Activated T-cell treated with anti-CD3 and anti-CD28 coated beads for 4 hours (primary cell): ENCODE results near the gene KRTAP3-1.

Experiments
- DNase-seq: peaks from one replicate; pipeline ENCODE4 v3.0.0-alpha.2; 2020

KRTAP3-1 gene

DNA sequence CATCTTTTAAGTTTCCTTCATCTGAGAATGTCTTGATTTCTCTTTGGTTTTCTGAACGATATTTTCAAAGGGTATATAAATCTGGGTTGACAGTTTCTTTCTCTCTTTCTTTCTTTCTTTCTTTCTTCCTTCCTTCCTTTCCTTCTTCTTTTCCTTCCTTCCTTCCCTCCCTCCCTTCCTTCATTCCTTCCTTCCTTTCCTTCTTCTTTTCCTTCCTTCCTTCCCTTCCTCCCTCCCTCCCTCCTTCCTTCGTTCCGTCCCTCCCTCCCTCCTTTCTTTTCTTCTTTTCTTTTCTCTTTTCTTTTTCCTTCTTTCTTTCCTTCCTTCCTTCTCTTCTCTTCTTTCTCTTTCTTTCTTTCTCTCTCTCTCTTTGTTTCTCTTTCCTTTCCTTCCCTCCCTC is 34.6 kb downstream of the KRTAP3-1 start:
- no peak for DNase-seq

DNA sequence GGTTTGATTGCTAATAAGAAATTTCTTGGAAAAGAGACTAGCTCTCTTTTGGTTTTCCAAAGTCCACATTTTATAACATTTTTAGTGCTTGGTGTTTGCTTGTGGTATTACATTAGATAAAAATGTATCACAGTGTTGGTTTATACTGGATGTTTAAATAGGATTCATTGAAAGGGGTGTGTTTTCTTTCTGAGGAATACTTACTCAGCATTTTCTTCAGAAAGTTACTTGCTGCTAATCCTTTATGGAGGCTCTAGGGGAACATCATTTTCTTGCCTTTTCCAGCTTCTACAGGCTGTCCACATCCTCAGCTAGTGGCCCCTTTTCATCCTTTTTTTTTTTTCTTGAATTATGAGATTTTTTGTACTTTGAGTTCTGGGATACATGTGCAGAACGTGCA is 41.3 kb downstream of the KRTAP3-1 start:
- no peak for DNase-seq

DNA sequence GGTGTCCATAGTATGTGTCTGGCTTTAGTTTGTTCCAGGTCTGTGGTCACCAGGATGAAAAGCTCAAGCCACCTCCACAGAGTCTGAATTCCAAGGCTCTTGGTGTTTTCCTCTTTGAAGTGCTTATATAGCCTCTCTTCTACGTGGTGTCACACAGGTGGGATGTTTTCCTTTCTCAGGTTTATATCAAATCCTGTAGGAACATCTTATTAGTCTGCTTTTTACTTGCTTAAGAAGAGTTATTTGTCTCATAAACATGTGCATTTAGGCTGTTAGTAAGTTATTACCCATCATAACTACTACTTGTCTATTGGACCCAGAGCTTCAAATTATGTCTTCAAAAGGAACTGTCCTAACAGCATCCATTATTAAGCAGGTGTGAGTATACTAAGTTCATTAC is 42.1 kb downstream of the KRTAP3-1 start, which contains the start of gene KRT39:
Gene KRT39 (minus strand): TSS at position 101 of the 400 bp plus-strand sequence. CDS start 92 bp downstream, at position 9.
- no peak for DNase-seq

DNA sequence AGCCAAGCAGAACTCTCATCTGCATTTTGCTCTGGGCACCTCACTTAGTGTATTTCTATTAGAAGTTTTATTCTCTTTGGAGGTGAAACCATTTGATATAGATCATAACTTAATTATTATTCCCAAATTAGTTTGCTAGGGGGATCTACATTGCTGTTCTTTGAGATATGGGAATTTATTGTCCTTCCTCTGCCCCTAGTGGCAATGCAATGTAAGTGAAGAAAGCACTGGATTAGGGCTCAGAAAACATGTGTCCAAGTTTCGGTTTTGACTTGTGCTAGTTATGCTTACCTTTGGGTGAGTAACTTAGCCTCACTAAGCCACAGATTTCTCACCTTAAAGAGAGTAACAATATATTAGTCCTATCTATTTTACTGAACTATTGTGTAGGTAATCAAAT is 45.1 kb downstream of the KRTAP3-1 start:
- no peak for DNase-seq

DNA sequence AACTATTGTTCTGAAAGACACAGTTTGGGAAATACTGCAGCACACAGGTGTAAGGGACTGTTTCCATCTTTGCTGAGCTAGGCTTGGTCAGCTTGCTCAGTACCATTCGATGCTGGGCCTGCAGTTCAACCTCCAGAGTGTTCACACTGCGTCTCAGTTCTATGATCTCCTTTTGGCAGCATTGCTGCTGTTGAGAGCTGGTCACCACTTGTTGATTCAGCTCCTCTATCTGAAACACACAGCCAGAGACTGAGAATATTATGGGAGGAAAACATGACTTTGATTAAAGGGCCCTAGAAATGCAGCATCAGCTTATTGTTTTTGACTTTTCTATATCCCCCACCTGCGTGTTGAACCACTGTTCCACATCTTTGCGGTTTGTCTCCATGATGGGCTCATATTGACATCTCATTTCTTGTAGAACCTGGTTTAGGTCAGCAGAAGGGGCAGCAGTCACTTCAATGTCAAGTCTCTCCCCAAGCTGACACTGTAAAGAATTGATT is 46.8 kb downstream of the KRTAP3-1 start:
- DNase-seq = no peak

DNA sequence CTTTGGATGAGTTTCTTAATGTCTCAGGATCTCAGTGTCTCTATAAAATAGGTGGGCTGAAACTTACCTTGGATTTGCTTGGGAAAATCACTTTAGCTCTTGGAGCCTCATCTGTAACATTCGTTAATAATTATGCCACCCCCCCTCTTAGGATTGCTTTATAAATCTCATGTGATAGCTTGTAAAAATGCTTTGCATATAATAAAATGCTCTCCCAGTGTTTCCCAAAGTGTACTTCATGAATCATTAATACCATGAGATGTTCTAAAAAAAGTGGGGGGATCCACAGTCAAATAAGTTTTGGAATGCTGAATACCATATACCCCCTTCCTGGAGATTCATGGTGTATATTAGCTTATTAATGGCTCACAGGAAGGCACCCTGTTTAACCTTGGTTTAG is 47.3 kb downstream of the KRTAP3-1 start:
- DNase-seq = no peak

DNA sequence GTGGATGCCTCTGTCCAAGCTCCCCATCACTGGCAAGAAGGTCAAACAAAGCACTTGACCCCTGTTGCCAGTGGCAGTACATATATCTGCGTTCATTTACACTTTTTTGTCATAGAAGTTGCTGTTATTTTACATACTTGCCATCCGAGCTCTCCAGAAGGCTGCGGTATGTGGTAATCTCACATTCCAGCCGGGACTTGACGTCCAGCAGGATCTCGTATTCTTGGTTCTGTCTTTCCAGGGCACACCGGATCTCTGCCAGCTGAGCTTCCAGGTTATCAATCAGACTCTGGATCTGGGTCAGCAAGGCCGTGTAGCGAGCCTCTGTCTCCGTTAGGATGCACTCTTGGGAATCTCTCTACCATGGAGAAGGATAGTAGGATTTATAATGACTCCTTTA is 48.8 kb downstream of the KRTAP3-1 start:
- no peak for DNase-seq
